GM23338 (cell line): ENCODE measurements around the gene CTU1. TPM values are rescaled to one million over a fixed set of nuclear protein-coding genes. Genes with fewer than 3 reads are reported as not detected.

ENCODE experiments used
- ATAC-seq: fragments of 200-7000 bp; cut with Tn5 transposase; 3 replicates; pipeline ENCODE4 v1.9.1; 2020
- DNase-seq: peaks from one replicate; pipeline ENCODE4 v3.0.0-alpha.2; 2015; ENCODE audit warnings: low spot score
- H2AFZ ChIP-seq: fragments of 200-600 bp; sonication (generic); 2 replicates; pipeline ENCODE4 v1.8.0; 2016; ENCODE audit warnings: antibody characterized with exemption, mild to moderate bottlenecking, moderate library complexity
- H3F3A ChIP-seq: fragments of 200-600 bp; sonication (generic); replicated peaks from 2 replicates; pipeline ENCODE4 v1.8.0; 2017; ENCODE audit warnings: antibody characterized with exemption, mixed run types, low read depth
- H3K27ac ChIP-seq: fragments of 200-600 bp; sonication (generic); 2 replicates; pipeline ENCODE4 v1.6.1; 2016; ENCODE audit warnings: low read depth
- H3K27me3 ChIP-seq: fragments of 200-600 bp; sonication (generic); 2 replicates; pipeline ENCODE4 v1.8.0; 2016; ENCODE audit warnings: mild to moderate bottlenecking, mixed run types, moderate library complexity; ENCODE audit not compliant: insufficient read depth
- H3K36me3 ChIP-seq: fragments of 200-600 bp; sonication (generic); 2 replicates; pipeline ENCODE4 v1.8.0; 2016; ENCODE audit warnings: mild to moderate bottlenecking; ENCODE audit not compliant: insufficient read depth
- H3K4me1 ChIP-seq: fragments of 200-600 bp; sonication (generic); 2 replicates; pipeline ENCODE4 v1.8.0; 2016; ENCODE audit warnings: mild to moderate bottlenecking, moderate library complexity; ENCODE audit not compliant: insufficient read depth
- H3K4me2 ChIP-seq: fragments of 200-600 bp; sonication (generic); 2 replicates; pipeline ENCODE4 v1.7.1; 2017; ENCODE audit warnings: mixed run types
- H3K4me3 ChIP-seq: fragments of 200-600 bp; sonication (generic); 2 replicates; pipeline ENCODE4 v1.6.1; 2016; ENCODE audit warnings: mixed run types
- H3K79me2 ChIP-seq: fragments of 200-600 bp; sonication (generic); replicated peaks from 2 replicates; pipeline ENCODE4 v1.8.0; 2017; ENCODE audit warnings: mild to moderate bottlenecking; ENCODE audit not compliant: insufficient read depth
- H3K9me2 ChIP-seq: fragments of 200-600 bp; sonication (generic); 2 replicates; pipeline ENCODE4 v1.8.0; 2017; ENCODE audit not compliant: insufficient read depth
- H4K20me1 ChIP-seq: fragments of 200-600 bp; sonication (generic); replicated peaks from 2 replicates; pipeline ENCODE4 v1.8.0; 2017; ENCODE audit warnings: mild to moderate bottlenecking; ENCODE audit not compliant: insufficient read depth
- H3K27ac Mint-ChIP-seq: 2 replicates; pipeline ENCODE4 v1.8.0; 2020; ENCODE audit warnings: inconsistent platforms, mild to moderate bottlenecking, moderate library complexity, mixed read lengths
- H3K27me3 Mint-ChIP-seq: 3 replicates; pipeline ENCODE4 v1.8.0; 2022; ENCODE audit warnings: low read depth, mild to moderate bottlenecking, moderate library complexity, mixed read lengths, inconsistent platforms; ENCODE audit not compliant: insufficient read depth, poor library complexity
- H3K36me3 Mint-ChIP-seq: 3 replicates; pipeline ENCODE4 v1.8.0; 2021; ENCODE audit warnings: low read depth, mild to moderate bottlenecking, inconsistent platforms, moderate library complexity, mixed read lengths
- H3K4me1 Mint-ChIP-seq: 3 replicates; pipeline ENCODE4 v1.8.0; 2020; ENCODE audit warnings: mild to moderate bottlenecking, inconsistent platforms, mixed read lengths
- H3K4me3 Mint-ChIP-seq: 3 replicates; pipeline ENCODE4 v1.8.0; 2021; ENCODE audit warnings: moderate library complexity, mild to moderate bottlenecking, inconsistent platforms, mixed read lengths
- H3K9me3 Mint-ChIP-seq: 3 replicates; pipeline ENCODE4 v1.8.0; 2020; ENCODE audit warnings: moderate library complexity, mild to moderate bottlenecking, inconsistent platforms, mixed read lengths
- CREB1 ChIP-seq: fragments of 250-450 bp; sonication (Bioruptor Pico); IDR thresholded peaks from 2 replicates; pipeline ENCODE4 v1.5.0; 2020; ENCODE audit warnings: low read depth, mild to moderate bottlenecking, moderate library complexity
- CTCF ChIP-seq, 2 experiments: fragments of 200-600 bp in 1 of 2; sonication (generic) in 1 of 2; conservative IDR thresholded peaks; 2 replicates each; pipeline versions ENCODE4 v1.5.1 to v1.6.1; 2016 to 2017; ENCODE audit warnings: antibody characterized with exemption in 2 of 2, low read depth in 2 of 2, mild to moderate bottlenecking in 2 of 2, moderate library complexity in 1 of 2
- EZH2 ChIP-seq: fragments of 200-600 bp; sonication (generic); IDR thresholded peaks from one replicate; pipeline ENCODE4 v1.8.0; 2017; ENCODE audit warnings: antibody characterized with exemption, mild to moderate bottlenecking, low read depth; ENCODE audit not compliant: unreplicated experiment
- JUNB ChIP-seq: IDR thresholded peaks from one replicate; pipeline ENCODE4 v1.6.1; 2016; ENCODE audit warnings: antibody characterized with exemption; ENCODE audit not compliant: unreplicated experiment
- NANOG ChIP-seq: IDR thresholded peaks from 2 replicates; pipeline ENCODE4 v1.6.1; 2016; ENCODE audit warnings: antibody characterized with exemption, borderline replicate concordance
- POLR2AphosphoS5 ChIP-seq: IDR thresholded peaks from 2 replicates; pipeline ENCODE4 v1.6.1; 2016; ENCODE audit warnings: antibody characterized with exemption, low read depth
- REST ChIP-seq: IDR thresholded peaks from one replicate; pipeline ENCODE4 v1.6.1; 2018; ENCODE audit warnings: antibody characterized with exemption; ENCODE audit not compliant: unreplicated experiment
- STAT1 ChIP-seq: IDR thresholded peaks from one replicate; pipeline ENCODE4 v1.6.1; 2016; ENCODE audit warnings: antibody characterized with exemption; ENCODE audit not compliant: unreplicated experiment
- ZNF114 ChIP-seq: fragments of 250-450 bp; sonication (Bioruptor Pico); IDR thresholded peaks from 2 replicates; pipeline ENCODE4 v1.5.0; 2020; ENCODE audit warnings: mild to moderate bottlenecking, moderate library complexity
- ZNF331 ChIP-seq: fragments of 250-450 bp; sonication (Bioruptor Pico); IDR thresholded peaks from 2 replicates; pipeline ENCODE4 v1.5.0; 2020; ENCODE audit warnings: low read depth, mild to moderate bottlenecking, moderate library complexity
- ZNF462 ChIP-seq: fragments of 250-450 bp; sonication (Bioruptor Pico); IDR thresholded peaks from 2 replicates; pipeline ENCODE4 v1.5.0; 2020; ENCODE audit warnings: mild to moderate bottlenecking, moderate library complexity
- polyA plus RNA-seq: library from polyadenylated mRNA; unstranded; fragments of >200 nt; fragmentation: Nextera tagmentation; extraction: Ambion mirVana; gene quantifications from 2 replicates; pipeline ENCODE4 v1.2.1, GENCODE V29; 2016
- total RNA-seq: library from RNA; depleted of rRNA; stranded (reverse); fragments of >200 nt; shearing (Covaris generic); gene quantifications from 2 replicates; pipeline ENCODE4 v1.2.3, GENCODE V29; 2014

CTU1 gene
- total and polyA plus RNA-seq, 2 experiments from 2014 or later: 3.7 to 18.8 TPM

GRCh38 chr19:51142119-51142518 lies 33.9 kb upstream of the CTU1 start, which contains the start of gene SIGLEC7:
Gene SIGLEC7 (plus strand): TSS chr19:51142301. CDS start chr19:51142370, 69 bp downstream.
- H3K36me3 ChIP-seq: no peaks in the 10 kb centered on the region
- no peak within 1 kb of the TSS for H3K27ac ChIP-seq
- no peak for TF ChIP-seq POLR2AphosphoS5
- no peak for TF ChIP-seq CREB1 (CRISPR knock-in tag)
- TF ChIP-seq ZNF114 (CRISPR knock-in tag): no peak
- TF ChIP-seq EZH2: no peak
- TF ChIP-seq NANOG: no peak
- no peak for TF ChIP-seq JUNB
- TF ChIP-seq CTCF (conservative IDR thresholded peaks at IDR 0.05; ENCODE audit: low read depth in 2 of 2): no peak
- no peak for TF ChIP-seq REST
- TF ChIP-seq STAT1: no peak
- no peak within 1 kb of the TSS; the same call in 1 of the 2 replicates for H3K4me3 ChIP-seq
- no peaks in the 10 kb centered on the region for H3K79me2 ChIP-seq
- 0 out of 2 replicates have a peak, but pooled peaks cover 2% of the 10 kb centered on the region for H3K9me2 ChIP-seq
- no peak within 1 kb of the TSS for H3K27ac Mint-ChIP-seq
- peak within 1 kb of the TSS; percentile 89 for H2AFZ ChIP-seq
- H3K4me1 ChIP-seq: peaks cover 14% of the 10 kb centered on the region
- H3K4me2 ChIP-seq: peak within 1 kb of the TSS; percentile 60; the same call in 1 of the 2 replicates
- no peak within 1 kb of the TSS; the same call in 2 of the 3 replicates for H3K4me3 Mint-ChIP-seq
- peaks cover 25% of the 10 kb centered on the region for H3K27me3 Mint-ChIP-seq
- peaks cover 3% of the 10 kb centered on the region; the same call in 2 of the 3 replicates for H3K9me3 Mint-ChIP-seq
- no peaks in the 10 kb centered on the region for H3K36me3 Mint-ChIP-seq
- H3F3A ChIP-seq: no peaks in the 10 kb centered on the region
- ATAC-seq: no peak
- DNase-seq: no peak
- no peaks in the 10 kb centered on the region for H4K20me1 ChIP-seq
- peaks cover 29% of the 10 kb centered on the region for H3K4me1 Mint-ChIP-seq
- no peaks in the 10 kb centered on the region for H3K27me3 ChIP-seq

- Histone ChIP-seq H3K4me2 (peak overlapping the region; percentile 60; the same call in 1 of the 2 replicates), H3K4me1 (peaks cover 14% of the 10 kb centered on the region), H3K27ac (no peak overlapping the region), H3K27me3 (no peaks in the 10 kb centered on the region), H3K79me2 (no peaks in the 10 kb centered on the region), H4K20me1 (no peaks in the 10 kb centered on the region), H3K9me2 (no peaks in the 10 kb centered on the region), H2AFZ (peak overlapping the region; percentile 89), H3K4me3 (peak overlapping the region; percentile 34), H3K36me3 (no peaks in the 10 kb centered on the region), H3F3A (no peaks in the 10 kb centered on the region)
- peaks cover 31% of the 10 kb centered on the region for H3K4me1 Mint-ChIP-seq
- H3K36me3 Mint-ChIP-seq: no peaks in the 10 kb centered on the region
- no peak for DNase-seq
- no peak for ATAC-seq
- H3K27ac Mint-ChIP-seq: no peak overlapping the region
- peak overlapping the region; percentile 55; the same call in 1 of the 3 replicates for H3K4me3 Mint-ChIP-seq
- H3K27me3 Mint-ChIP-seq: peaks cover 27% of the 10 kb centered on the region
- peaks cover 3% of the 10 kb centered on the region; the same call in 2 of the 3 replicates for H3K9me3 Mint-ChIP-seq
- TF ChIP-seq ZNF462 (CRISPR knock-in tag): no peak
- TF ChIP-seq ZNF331 (CRISPR knock-in tag): no peak
- no peak for TF ChIP-seq ZNF114 (CRISPR knock-in tag)
Observed at GRCh38 chr19:51141181-51141580, 33.0 kb upstream of the CTU1 start.
